DMS53 (cell line): ENCODE measurements around the gene ARHGEF11.
A peak's percentile ranks its signal among the peaks of the same experiment; 100 is the strongest.

Experiments
- DNase-seq: peaks from one replicate; lab custom pipeline; 2025; lab: John Stamatoyannopoulos, UW

The ARHGEF11 gene

DNA sequence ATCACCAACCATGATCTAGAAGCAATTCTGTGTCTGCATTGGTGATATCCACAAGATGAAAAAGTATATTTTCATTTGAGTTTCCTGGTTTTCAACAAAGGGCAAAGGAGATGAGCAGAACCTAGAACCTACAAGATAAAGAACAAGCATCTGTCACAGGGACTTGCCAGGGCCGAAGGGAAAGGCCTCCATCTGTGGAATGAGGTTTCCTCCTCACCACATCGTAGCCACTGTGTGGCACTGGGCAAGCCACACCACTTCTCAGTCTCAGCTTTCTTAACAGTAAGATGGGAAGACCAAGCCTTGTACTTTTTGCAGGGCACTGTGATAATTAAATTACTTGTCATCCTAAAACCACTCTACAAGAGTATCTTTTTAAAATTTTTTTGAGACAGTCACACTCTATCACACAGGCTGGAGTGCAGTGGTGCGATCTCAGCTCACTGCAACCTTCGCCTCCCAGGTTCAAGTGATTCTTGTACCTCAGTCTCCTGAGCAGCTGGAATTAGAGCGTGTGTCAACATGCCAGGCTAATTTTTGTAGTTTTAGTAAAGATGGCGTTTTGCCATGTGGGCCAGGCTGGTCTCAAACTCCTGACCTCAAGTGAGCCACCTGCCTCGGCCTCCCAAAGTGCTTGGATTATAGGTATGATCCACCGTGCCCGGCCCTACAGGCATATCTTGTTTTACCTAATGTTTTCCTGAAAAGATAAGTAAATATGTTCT is 45.8 kb downstream of the ARHGEF11 start:
- no peak for DNase-seq

DNA sequence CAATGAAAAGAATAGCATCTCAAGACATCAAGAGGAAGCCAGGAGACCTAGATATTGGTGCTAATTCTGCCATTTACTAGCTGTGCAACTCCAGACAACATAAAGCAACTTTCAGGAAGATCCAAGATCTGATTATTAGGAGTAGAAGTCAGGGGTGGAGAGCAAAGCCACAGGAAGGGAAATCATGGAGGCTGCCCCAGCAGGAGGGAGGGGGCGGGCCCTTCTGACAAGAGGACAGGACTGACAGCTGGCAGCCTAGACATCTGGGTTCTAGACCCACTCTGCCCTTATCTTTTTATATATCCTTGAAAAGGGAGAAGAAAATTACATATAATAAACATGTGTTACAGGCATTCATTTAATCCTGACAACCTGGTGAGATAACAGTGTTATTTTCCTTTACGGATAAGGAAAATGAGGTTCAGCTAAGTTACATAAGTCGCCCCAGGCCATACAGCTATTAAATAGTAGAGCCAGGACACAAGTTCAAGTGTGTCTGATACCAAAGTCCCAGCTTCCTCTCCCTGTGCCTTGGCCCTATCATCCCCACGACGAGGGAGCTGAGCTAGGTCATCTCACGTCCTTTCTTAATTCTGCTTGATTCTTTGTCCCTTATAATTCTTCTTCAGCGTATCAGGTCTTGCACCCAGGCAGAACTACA is 46.6 kb downstream of the ARHGEF11 start:
- no peak for DNase-seq

DNA sequence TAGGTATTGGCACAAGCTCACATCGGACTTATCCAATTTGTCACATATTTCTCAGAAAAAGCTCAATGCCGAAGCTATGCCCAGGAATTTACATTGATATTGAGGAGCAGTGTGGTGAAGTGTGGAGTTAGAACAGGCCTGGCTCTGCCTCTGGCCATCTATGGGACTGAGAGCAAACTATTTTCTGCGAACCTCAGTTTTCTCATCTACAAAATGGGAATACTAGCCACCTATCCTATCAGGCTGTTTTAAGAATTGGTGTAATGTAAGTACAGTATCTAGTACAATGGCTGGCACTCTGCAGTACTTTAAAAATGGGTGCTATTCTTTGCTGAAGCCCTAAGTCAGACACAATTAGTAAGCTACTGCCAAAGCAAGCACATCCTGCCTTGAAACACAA is 47.2 kb downstream of the ARHGEF11 start:
- DNase-seq: no peak

DNA sequence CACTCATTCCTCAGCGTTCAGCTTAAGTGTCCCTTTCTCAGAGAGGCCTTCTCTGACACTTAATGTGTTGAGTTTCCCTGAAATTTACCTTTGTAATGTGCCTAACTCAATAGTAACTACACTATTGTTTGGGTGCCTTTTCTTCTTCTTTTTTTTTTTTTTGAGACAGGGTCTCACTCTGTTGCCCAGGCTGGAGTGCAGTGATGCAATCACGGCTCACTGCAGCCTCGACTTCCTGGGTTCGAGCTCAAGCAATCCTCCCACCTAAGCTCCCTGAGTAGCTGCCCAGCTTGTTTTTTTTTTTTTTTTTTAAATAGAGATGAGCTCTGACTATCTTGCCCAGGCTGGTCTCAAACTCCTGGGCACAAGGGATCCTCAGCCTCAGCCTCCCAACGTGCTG is 50.1 kb downstream of the ARHGEF11 start:
- no peak for DNase-seq

DNA sequence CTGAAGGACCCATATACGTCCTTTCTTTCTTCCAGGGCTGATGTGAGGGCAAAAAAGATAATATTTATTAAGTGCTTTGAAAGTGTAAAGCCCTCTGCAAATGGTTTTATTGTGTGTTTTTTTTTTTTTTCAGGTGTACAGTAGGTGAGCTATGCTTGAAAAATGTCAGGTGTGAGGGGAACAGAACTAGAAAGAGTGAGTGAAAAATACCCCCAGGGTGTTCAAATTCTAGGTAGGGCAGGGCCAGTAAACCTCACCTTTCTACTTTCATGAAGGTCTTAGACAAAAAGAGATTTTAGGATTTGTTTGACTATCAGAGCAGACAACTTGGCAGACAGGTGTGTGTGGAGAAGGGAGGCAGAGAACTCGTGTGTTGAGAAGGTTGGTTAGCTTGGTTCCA is 51.3 kb downstream of the ARHGEF11 start:
- no peak for DNase-seq

DNA sequence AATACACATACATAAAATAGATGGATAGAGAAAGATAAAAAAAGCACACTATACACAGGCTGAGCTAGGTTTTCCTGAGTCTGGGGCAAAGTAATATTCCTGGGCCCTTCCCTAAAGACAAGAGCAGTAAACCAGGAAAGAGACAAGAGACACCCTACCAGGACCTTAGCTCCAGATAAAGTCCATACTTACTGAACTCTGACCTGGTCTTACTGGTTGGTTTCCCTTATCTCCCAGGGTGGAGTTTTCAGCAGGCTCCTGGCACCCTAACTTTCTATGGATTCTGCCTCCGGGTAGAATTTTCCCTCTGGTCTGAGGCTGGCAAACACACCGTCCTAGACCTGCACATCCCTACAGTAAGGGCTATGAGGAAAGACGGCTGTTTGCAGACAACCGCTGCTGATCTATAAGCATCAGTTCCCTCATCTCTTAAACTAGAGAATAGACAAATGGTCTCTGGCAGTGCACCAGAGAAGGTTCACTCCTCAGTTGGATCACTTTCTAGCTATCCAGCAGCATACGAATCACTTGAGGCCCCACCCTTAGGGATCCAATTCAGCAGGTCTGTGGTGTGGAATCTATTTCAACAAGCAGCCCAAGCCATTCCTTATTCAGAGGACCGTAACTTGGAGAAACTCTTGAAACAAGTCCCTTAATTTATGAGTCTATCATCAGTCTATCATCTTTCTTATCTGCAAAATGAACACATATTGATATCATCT is 52.0 kb downstream of the ARHGEF11 start:
- DNase-seq: no peak

DNA sequence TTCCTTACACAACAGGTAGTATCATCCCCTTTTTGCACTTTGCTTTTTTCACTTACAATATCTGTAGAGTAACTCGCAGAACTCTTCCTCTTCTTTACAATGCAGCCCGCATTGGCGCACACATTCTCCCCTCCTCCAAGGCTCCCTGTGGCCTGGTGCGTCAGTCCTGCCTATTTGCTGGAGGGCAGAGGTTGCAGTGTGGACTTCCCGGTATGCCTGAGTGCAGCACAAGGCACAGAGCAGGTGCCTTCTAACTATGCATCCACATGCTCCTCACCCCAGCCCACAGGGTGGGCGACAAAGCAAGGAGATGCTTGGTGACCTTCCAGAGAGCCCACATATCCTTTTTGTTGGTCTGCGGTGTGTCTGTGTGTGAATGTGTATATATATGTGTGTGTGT is 53.3 kb downstream of the ARHGEF11 start:
- no peak for DNase-seq

DNA sequence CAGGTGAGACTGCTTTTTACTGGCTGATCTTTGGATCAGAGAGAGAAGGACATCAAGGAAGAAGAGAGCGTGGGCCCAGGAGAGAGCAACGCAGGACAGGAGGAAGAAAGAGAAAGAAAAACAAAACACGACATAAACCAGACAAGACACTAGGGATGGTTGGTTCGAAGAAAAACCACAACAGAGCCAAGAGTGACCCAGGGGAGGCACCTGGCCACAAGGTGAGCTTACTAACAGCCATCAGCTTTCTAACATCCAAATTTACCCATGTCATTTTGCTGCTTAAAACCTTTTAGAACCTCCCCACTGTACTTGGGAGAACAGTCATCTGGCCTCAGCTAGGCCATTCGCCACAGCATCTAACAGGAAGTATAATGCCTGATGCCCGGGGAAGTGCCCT is 57.8 kb downstream of the ARHGEF11 start:
- DNase-seq: no peak

DNA sequence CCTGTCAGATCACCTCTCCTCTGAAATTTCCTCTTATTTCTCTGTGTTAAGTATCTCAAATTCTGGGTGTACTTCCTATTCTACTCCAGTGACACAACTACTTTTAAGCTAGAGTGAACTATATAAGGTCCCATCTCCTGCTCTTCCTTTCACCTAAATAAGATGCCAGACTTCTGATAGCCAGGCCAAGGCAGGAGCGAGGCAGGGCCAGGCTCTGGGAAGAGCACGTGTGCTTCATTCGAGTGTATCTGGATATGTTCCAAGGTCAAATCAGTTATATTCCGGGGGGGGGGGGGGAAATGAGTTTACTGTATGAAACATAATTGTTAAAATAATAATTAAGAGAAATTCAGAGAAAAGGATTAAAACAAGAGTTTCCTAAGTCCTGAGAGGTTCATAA is 65.0 kb downstream of the ARHGEF11 start:
- no peak for DNase-seq

DNA sequence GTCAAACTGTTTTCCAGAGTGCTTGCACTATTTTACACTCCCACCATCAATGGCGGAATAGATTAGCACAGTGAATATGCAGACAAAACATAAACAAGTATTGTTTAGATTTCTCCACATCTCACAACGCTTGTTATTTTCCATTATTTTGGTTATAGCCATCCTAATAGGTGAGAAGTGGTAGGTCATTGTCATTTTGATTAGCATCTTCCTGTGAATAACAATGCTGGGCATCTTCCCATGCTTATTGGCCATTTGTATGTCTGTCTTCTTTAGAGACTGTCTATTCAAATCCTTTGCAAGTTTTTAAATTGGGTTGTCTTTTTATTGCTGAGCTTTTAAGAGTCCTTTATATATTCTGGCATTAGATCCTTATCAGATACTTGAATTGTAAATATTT is 70.5 kb downstream of the ARHGEF11 start:
- no peak for DNase-seq

DNA sequence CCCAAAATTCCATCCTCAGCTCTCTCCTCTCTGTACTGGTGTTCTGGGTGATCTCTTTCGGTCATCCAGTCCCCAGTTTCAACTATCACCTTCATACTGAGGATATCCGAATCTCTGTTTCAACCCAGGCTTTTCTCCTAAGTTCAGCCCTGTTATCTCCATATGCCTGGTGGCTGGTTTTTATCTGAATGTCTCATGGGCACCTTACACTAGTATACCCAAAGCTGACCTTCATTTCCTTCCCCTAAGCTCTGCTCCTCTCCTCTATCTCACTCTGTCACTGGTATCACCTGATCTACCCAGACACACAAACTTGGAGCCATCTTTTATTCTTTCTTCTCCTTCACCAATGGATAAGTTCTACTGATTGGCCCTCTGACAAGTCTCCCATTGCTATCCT is 72.1 kb downstream of the ARHGEF11 start:
- no peak for DNase-seq

DNA sequence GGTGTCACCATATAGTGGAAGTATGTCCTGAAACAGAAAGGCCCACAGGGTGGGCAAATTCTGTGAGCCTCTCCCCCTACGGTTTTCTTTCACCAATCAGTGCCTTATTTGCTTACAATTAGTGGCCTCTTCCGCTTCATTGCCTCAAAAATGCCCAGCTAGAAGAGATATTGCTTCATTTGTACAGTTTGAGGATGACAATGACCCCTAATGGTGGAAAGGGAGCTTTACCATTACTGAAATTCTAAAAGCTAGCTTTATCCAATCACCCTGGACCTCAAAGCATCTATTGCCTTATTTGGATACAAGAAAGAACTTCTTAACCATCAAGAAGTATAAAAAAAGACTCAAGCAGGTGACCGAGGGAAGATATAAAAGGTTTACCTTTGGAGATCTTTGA is 75.5 kb downstream of the ARHGEF11 start:
- DNase-seq: no peak

DNA sequence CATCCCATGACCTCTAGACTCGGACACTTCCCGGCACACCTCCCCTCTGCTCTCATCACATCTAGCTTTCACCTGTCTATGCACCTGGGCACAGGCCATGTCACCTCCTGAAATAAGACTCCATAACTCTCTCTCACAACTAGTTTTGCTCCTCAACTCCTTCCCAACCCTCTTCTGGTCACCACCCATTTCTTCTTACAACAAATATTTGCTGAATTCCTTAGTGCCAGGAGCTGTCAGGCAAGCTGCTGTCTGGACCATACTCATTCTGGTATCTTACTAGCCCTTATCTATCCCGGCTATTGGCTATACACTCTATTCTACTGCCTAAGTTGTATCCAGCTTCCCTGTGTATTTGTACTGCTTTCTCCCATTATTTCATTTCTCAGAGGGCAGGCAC is 76.0 kb downstream of the ARHGEF11 start:
- no peak for DNase-seq

DNA sequence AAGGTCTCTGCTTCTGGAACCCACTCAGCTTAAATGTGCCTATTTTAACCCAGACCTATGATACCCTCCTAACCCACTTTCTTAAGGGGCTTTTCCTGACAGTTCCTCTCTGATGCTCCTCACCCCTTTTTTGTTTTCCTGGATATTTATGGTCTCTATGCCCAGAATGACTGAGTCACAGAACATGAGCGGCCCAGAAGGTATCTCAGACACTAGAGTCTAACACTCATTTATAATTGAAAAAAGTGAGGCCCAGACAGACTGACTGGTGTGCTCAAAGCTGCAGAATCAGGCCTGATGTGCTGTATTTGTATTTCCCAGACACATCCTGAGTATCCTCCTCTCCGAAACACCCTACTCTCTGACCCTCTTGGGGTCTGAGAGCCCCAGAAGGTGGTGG is 81.1 kb downstream of the ARHGEF11 start:
- DNase-seq: no peak

DNA sequence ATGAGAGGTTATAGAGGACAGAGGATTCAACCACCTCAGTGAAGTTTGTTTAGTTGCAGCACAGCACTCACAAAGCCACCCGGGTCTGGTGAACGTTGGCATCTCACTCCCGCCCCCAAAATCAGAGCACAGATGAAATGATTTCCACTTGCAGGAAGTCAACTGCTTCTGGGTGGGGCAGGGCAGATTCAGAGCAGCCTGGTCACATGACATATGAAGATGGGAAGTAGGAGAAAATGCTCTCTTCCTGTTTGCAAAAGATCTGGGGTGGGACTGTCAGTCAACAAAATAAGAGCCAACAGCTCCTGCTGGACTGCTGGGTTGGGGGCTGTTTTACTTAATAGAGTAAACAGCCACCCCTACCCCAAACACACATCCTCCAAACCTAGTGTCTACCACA is 81.9 kb downstream of the ARHGEF11 start:
- DNase-seq: no peak

DNA sequence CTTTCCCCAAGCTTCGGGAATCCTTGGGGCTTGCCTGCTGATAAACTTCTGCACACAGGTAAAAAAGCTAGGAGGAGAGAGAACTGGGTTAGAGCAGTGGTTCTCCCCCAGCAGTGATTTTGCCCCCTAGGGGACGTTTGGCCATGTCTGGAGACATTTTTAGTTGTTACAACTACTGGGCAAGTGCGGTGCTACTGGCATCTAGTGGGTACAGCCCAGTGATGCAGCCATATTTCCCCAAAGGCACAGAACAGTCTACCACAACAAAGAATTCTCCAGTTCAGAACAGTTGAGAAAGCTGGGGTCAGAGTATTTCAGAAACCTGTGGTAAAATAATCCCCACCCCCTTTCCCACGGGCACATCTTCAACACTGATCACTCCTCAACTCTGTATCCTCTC is 83.8 kb downstream of the ARHGEF11 start:
- DNase-seq: peak; percentile 13

DNA sequence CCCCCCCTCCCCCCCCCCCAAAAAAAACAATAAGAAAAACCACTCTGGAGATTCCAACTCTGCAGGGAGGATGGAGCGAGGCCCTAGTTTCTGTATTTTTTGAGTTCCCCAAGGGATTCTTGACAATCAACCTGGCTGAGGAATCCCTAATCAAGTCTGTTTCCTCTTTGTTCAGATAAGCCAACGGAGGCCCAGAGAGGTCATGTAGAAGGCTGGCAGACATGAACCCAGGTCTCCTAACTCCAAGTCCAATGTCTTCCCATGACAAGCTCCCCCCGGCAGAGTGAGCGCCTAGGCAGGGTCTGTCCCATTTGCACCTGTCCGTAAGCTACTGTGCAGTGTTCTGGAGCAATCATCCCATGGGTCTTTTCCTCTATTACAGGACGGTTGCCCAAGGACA is 85.6 kb downstream of the ARHGEF11 start:
- DNase-seq: no peak

DNA sequence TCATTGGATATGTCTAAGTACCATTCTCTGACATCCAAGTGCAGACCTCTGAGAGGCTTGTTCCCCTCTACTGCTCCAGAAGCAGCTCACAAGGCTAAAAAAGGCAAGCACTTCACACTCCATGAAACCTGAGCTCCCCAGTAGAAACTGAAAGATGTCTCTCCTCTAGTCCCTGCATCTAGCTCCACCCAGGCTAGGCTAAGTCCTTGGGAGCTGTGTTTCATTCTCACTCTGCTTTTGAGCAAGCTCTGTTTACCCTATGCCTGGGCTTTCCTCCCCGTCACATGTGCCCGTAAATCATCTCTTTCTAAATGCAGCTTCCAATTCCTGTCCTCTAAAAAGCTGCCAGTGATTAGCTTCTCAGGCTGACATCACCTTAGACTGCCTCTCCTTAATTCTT is 86.1 kb downstream of the ARHGEF11 start:
- no peak for DNase-seq

DNA sequence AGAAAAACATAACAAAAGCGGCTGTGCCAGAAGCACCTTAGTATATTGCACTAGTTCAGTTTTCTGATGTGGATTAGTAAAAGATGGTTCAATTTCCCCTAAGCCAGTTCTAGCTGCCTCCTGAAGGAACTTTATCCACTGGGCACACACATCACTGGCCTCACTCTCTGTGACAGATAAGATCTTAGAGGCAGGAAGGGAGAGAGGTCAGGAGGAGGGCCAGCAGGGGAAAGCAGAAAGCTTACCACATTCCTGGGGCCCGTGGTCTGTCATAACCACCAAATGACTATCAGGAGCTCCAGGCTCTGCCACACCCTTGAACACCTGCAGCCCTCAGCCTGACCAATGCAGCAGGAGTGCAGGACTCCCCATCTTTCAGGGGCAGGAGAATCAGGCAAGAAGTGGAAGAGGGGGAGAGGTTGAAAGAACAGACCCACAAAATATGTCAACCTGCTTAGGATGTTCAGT is 87.3 kb downstream of the ARHGEF11 start:
- no peak for DNase-seq

DNA sequence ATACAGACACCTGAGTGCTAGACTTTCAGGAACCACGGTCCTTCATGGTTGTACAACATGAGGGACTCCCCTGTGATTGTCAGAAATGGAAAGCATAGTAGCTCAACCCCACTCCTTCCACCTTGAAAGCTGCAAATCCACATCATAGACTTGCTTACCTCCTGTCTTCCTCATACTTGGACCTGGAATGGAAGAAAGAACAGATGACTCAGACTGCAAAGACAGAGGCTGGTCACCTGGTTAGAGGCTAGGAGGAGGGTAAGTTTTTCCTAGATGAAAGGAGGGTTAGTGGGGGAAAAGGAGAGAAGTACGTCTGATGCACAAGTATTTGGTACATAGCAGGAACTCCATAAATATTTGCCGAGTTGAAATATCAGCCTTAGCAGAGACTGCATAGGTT is 87.9 kb downstream of the ARHGEF11 start:
- no peak for DNase-seq

DNA sequence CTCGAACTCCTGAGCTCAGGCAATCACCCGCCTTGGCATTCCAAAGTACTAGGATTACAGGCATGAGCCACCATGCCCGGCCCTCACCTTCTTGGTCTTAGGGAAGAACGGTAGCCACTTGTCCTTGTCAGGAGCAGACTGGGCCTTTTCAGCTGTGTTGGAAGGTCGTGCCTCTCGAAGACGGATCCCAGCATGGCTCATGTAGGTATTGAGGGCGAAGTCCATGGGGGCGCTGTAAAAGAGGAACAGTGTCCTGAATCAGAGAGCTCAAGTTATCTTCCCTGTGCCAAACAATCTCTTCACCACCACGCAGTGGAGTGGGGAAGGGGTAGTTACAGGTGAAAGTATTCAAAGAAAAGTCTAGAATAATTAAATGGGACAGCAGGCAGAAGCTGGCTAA is 89.2 kb downstream of the ARHGEF11 start:
- no peak for DNase-seq

DNA sequence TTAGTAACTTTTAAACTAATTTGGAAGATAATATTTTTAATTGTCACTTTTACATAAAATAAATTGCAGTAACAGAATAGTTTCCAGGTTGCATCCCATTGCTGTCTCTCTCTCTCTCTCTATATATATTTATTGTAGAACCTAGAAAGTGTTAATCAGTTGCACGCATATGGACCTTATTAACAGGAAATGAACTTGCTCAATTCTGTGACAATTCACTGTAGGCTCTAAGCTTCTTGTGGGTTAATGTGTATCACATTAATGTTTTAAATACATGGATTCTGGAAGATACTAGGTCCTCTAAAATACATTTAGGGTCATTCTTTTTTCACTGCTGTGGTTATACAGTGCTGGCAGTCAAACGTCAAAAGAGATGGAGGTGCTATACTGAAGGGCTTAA is 92.0 kb downstream of the ARHGEF11 start:
- no peak for DNase-seq

DNA sequence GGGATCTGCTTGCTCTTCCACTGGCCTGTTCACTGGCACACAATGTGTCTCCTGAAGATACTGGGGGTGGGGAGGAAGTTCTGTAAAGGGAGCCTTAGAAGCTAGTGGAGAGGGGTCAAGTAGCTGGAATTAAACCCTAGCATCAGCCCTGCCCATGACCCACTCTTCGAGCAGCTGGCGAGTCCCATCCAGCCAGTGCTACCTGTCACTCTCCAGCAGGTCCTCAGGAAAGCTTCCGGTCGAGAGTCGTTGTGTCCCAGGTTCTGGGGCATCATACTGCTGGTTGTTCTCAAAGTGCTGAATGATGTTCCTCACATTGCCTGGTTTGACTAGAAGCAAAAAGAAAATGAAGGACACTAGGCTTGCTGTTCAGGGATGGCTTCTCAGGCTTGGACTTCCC is 94.2 kb downstream of the ARHGEF11 start:
- DNase-seq: no peak
